SKM-1 treated with dmso at 0.1 percent for 144 hours (cell line): Measurements from ENCODE around the gene ZSCAN9.

ENCODE experiments used
- DNase-seq: peaks from one replicate; lab custom pipeline; 2025; ENCODE audit not compliant: unreplicated experiment; lab: John Stamatoyannopoulos, UW

The ZSCAN9 gene

DNA sequence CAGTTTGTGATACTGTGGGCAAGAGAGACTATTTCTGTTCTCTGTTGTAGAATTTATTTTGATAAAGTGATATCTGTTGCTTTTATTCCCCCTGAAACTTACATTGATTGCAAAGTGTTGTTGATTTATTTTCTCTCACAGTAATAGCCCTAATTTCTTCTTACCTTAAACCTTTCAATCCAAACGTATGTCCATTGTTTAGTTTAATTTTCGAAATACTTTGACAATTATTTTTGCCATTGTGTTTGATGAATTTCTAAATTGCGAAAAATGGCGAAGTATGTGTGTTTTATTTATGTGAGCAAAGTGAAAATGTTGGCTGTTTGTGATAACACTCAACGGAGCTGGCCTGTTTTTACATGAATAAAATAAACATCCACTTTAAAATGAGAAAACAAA lies 41.5 kb downstream of the ZSCAN9 start:
- DNase-seq, result no peak

GRCh38 chr6:28266962-28267694 lies 42.1 kb downstream of the ZSCAN9 start, which contains the start of gene ZSCAN26:
Gene ZSCAN26 (plus strand): TSS chr6:28267143. CDS start chr6:28271920, 4,777 bp downstream.
- DNase-seq, result peak; percentile 73

DNA sequence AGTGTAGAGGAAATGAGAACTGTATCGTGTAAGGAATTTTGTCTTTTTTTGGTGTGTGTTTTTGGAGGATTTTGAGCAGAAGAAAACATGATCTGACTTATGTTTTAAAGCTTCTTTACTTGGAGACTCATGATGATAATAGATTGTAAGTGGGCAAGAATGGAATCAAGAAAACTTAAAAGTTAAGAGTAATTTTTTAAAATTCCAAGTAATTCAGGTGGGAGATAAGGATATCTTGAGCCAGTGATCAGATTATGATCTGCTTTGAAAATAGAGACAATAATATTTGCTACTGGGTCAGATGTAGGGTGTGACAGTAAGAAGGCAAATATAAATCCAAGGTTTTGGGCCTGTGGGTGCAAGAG lies 42.6 kb downstream of the ZSCAN9 start:
- no peak for DNase-seq

DNA sequence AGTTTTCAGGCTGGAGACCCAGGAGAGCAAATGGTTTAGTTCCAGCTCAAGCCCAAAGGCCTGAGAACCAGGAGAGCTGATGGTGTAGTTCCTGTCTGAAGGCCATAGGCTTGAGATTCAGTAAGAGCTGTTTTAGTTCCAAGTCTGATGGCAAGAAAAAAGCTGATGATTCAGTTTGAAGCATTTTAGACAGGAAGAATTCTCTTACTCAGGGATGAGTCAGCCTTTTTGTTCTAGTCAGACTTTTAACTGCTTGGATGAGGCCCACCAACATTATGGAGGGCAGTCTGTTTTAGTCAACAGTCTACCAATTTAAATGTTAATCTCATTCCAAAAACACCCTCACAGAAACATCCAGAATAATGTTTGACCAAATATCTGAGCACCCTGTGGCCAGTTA lies 44.4 kb downstream of the ZSCAN9 start:
- no peak for DNase-seq

- no peak for DNase-seq
These were observed 49.8 kb downstream of the ZSCAN9 start for GRCh38 chr6:28274888-28275287.

GRCh38 chr6:28277746-28278145 lies 52.7 kb downstream of the ZSCAN9 start:
- DNase-seq, result no peak

GRCh38 chr6:28280595-28281287 lies 55.7 kb downstream of the ZSCAN9 start:
- no peak for DNase-seq

- peak; percentile 7 for DNase-seq
These were observed 56.4 kb downstream of the ZSCAN9 start, which contains the start of gene PGBD1 for GRCh38 chr6:28281288-28282064. Gene PGBD1 (plus strand): TSS chr6:28281572. CDS start chr6:28283814, 2,242 bp downstream.

DNA sequence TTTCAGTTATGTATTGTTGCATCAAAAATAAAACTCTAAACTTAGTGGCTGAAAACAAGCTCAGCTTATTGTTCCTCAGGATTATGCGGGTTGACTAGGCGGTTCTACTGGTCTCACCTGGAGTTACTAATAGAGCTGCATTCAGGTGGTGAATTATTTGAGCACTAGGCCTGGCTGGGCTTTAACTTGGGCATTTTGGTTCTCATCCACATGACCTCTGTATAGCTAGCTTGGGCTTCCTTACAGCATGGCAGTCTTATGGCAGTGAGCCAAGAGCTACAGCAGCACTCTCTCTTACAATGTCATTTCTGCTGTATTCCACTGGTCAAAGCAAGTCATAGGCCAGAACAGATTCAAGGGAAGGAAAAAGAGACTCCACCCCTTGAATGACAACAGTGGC lies 57.9 kb downstream of the ZSCAN9 start:
- DNase-seq, result no peak
